HepG2 (cell line): Measurements from ENCODE around the gene LRRC72.

Experiments used
- ATM ChIP-seq: fragments of 450-650 bp; IDR thresholded peaks from 2 replicates; pipeline ENCODE4 v1.7.1; 2017; ENCODE audit warnings: mild to moderate bottlenecking, borderline replicate concordance
- EP300 ChIP-seq, 3 experiments: sonication (generic) in 1 of 3; formaldehyde crosslinking in 1 of 3; IDR thresholded peaks; 2 replicates each; pipeline versions ENCODE4 v1.5.1 to v1.6.1; 2011 to 2020; ENCODE audit warnings: low read depth in 2 of 3, low read length in 2 of 3, borderline replicate concordance in 1 of 3, improper control_type of control experiment in 1 of 3, mild to moderate bottlenecking in 1 of 3, missing genetic modification reagents in 1 of 3, moderate library complexity in 1 of 3
- ETS1 ChIP-seq: sonication (generic); formaldehyde crosslinking; IDR thresholded peaks from 2 replicates; pipeline ENCODE4 v1.4.0; 2020; ENCODE audit warnings: missing genetic modification reagents
- MAX ChIP-seq: IDR thresholded peaks from 2 replicates; pipeline ENCODE4 v1.6.1; 2012; ENCODE audit warnings: inconsistent platforms
- POLR2AphosphoS2 ChIP-seq: IDR thresholded peaks from 2 replicates; pipeline ENCODE4 v1.6.1; 2011; ENCODE audit warnings: low read depth, low read length, improper control_type of control experiment
- RAD51 ChIP-seq: fragments of 450-650 bp; IDR thresholded peaks from 2 replicates; pipeline ENCODE4 v1.6.1; 2016; ENCODE audit warnings: borderline replicate concordance
- SP5 ChIP-seq: IDR thresholded peaks from 2 replicates; pipeline ENCODE4 v1.6.1; 2016; ENCODE audit warnings: low read depth, borderline replicate concordance
- ZFP62 ChIP-seq: sonication (generic); formaldehyde crosslinking; IDR thresholded peaks from 2 replicates; pipeline ENCODE4 v1.4.0; 2020; ENCODE audit warnings: missing genetic modification reagents
- TF ChIP-seq, protein P1 (sequence below): sonication (generic); formaldehyde crosslinking; IDR thresholded peaks from 2 replicates; pipeline ENCODE4 v1.4.0; 2020; ENCODE audit warnings: mild to moderate bottlenecking, missing genetic modification reagents

DNA sequence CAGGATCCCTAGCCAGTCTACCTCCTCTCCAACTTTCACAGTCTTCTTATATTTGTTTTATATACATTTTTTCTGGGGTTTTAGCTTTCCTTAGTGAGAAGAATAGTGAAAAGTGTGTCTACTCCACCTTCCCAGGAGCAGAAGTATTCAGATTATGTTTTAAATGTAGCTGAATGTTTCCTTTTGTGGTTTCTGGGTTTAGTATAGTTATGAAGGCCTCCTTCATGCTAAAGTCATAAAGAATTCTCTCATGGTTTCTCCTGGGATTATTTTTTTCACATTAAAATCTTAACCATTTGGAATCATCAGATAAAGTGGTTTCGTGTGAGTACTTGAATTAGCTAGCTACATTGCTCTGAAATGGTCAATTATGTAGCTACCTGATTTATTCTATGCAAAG lies 68.1 kb downstream of the LRRC72 start:
- TF ChIP-seq ATM (no peak), ZFP62 (CRISPR knock-in tag) (no peak), RAD51 (no peak), SP5 (CRISPR knock-in tag) (no peak), MAX (no peak), POLR2AphosphoS2 (no peak), ETS1 (no peak), EP300 (IDR thresholded peaks at IDR 0.05; ENCODE audit: low read depth in 2 of 2, low read length in 2 of 2) (no peak), EP300 (CRISPR knock-in tag; IDR thresholded peaks at IDR 0.05; ENCODE audit: borderline replicate concordance) (no peak)
- TF ChIP-seq, protein P1, sequence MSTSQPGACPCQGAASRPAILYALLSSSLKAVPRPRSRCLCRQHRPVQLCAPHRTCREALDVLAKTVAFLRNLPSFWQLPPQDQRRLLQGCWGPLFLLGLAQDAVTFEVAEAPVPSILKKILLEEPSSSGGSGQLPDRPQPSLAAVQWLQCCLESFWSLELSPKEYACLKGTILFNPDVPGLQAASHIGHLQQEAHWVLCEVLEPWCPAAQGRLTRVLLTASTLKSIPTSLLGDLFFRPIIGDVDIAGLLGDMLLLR = no peak
